Measurements from ENCODE around the gene CBX8. TPM values are rescaled to one million over a fixed set of nuclear protein-coding genes. Genes with fewer than 3 reads are reported as not detected.

CBX8 gene
- total and polyA plus RNA-seq, 2 of the 8 experiments (the other 6 are each of a cell fraction or from before 2014, with no cell fraction given) = 0.09 to 2.1 TPM

DNA sequence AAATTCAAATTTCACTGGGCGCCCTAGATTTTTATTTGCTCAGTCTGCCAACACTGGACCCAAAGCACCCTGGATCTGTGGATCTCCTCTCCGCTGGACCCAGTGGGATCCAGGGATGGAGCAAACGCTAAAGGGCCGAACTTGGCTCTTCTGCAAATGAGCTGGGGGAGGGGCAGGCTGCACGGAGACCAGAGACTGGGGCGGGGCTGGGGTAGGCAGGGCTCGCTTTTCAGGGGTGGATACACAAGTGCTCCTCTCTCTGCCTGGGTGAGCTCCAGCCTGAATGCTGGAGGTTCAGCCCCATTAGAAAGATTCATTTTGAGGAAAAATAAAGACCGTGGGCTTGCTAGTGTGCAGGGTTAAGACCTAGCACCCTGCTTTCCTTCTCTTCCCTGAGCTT, 33.4 kb upstream of the CBX8 start (continued):
- TF ChIP-seq SP1 (IDR thresholded peaks at IDR 0.05; ENCODE audit: low read depth, low read length) = no peak
- TF ChIP-seq, protein P1, sequence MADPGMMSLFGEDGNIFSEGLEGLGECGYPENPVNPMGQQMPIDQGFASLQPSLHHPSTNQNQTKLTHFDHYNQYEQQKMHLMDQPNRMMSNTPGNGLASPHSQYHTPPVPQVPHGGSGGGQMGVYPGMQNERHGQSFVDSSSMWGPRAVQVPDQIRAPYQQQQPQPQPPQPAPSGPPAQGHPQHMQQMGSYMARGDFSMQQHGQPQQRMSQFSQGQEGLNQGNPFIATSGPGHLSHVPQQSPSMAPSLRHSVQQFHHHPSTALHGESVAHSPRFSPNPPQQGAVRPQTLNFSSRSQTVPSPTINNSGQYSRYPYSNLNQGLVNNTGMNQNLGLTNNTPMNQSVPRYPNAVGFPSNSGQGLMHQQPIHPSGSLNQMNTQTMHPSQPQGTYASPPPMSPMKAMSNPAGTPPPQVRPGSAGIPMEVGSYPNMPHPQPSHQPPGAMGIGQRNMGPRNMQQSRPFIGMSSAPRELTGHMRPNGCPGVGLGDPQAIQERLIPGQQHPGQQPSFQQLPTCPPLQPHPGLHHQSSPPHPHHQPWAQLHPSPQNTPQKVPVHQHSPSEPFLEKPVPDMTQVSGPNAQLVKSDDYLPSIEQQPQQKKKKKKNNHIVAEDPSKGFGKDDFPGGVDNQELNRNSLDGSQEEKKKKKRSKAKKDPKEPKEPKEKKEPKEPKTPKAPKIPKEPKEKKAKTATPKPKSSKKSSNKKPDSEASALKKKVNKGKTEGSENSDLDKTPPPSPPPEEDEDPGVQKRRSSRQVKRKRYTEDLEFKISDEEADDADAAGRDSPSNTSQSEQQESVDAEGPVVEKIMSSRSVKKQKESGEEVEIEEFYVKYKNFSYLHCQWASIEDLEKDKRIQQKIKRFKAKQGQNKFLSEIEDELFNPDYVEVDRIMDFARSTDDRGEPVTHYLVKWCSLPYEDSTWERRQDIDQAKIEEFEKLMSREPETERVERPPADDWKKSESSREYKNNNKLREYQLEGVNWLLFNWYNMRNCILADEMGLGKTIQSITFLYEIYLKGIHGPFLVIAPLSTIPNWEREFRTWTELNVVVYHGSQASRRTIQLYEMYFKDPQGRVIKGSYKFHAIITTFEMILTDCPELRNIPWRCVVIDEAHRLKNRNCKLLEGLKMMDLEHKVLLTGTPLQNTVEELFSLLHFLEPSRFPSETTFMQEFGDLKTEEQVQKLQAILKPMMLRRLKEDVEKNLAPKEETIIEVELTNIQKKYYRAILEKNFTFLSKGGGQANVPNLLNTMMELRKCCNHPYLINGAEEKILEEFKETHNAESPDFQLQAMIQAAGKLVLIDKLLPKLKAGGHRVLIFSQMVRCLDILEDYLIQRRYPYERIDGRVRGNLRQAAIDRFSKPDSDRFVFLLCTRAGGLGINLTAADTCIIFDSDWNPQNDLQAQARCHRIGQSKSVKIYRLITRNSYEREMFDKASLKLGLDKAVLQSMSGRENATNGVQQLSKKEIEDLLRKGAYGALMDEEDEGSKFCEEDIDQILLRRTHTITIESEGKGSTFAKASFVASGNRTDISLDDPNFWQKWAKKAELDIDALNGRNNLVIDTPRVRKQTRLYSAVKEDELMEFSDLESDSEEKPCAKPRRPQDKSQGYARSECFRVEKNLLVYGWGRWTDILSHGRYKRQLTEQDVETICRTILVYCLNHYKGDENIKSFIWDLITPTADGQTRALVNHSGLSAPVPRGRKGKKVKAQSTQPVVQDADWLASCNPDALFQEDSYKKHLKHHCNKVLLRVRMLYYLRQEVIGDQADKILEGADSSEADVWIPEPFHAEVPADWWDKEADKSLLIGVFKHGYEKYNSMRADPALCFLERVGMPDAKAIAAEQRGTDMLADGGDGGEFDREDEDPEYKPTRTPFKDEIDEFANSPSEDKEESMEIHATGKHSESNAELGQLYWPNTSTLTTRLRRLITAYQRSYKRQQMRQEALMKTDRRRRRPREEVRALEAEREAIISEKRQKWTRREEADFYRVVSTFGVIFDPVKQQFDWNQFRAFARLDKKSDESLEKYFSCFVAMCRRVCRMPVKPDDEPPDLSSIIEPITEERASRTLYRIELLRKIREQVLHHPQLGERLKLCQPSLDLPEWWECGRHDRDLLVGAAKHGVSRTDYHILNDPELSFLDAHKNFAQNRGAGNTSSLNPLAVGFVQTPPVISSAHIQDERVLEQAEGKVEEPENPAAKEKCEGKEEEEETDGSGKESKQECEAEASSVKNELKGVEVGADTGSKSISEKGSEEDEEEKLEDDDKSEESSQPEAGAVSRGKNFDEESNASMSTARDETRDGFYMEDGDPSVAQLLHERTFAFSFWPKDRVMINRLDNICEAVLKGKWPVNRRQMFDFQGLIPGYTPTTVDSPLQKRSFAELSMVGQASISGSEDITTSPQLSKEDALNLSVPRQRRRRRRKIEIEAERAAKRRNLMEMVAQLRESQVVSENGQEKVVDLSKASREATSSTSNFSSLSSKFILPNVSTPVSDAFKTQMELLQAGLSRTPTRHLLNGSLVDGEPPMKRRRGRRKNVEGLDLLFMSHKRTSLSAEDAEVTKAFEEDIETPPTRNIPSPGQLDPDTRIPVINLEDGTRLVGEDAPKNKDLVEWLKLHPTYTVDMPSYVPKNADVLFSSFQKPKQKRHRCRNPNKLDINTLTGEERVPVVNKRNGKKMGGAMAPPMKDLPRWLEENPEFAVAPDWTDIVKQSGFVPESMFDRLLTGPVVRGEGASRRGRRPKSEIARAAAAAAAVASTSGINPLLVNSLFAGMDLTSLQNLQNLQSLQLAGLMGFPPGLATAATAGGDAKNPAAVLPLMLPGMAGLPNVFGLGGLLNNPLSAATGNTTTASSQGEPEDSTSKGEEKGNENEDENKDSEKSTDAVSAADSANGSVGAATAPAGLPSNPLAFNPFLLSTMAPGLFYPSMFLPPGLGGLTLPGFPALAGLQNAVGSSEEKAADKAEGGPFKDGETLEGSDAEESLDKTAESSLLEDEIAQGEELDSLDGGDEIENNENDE (IDR thresholded peaks at IDR 0.05; ENCODE audit: insufficient replicate concordance, low read length) = no peak
- TF ChIP-seq KDM5A (IDR thresholded peaks at IDR 0.05; ENCODE audit: low read length) = no peak
- no peak for TF ChIP-seq JUND (IDR thresholded peaks at IDR 0.05; ENCODE audit: low read length)
- TF ChIP-seq SIRT6 (IDR thresholded peaks at IDR 0.05; ENCODE audit: low read length) = no peak
- TF ChIP-seq BACH1 (IDR thresholded peaks at IDR 0.05; ENCODE audit: low read length) = no peak

Measured in H1 (cell line).